Gastrocnemius medialis (tissue), 4 donors: ENCODE data around the gene WIPF3.

Experiments used
- CTCF ChIP-seq, 5 experiments: fragments of 450-650 bp in 3 of 5; fragments of 200-600 bp in 2 of 5; sonication (generic) in 2 of 5; IDR thresholded peaks in 4 of 5; conservative IDR thresholded peaks in 1 of 5; 1 replicate in 4 of 5; 2 replicates in 1 of 5; pipeline ENCODE4 v1.5.1; 2016 to 2019; ENCODE audit warnings: antibody characterized with exemption in 5 of 5, mild to moderate bottlenecking in 3 of 5, moderate library complexity in 3 of 5
- POLR2A ChIP-seq, 2 donors: fragments of 450-650 bp; IDR thresholded peaks; one replicate each; pipeline ENCODE4 v1.6.1; 2017; ENCODE audit warnings: antibody characterized with exemption in 2 of 2, mild to moderate bottlenecking in 2 of 2, moderate library complexity in 2 of 2

DNA sequence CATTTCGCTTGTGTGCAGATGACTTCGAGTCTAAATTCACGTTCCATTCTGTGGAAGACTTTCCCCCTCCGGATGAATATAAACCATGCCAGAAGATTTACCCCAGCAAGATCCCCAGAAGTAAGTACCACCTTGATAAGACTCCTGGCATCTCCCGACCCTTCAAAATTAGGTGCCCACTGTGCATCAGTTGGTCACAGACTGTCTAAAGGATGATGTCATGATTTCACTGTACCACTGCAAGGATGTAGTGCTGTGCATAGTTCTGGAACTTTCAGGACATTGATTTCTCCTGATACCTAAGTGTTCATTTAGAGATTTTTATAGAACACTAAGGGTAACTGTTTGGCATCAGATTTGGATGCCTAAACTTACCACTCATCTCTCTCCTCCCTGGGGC, 83.0 kb downstream of the WIPF3 start:
- TF ChIP-seq POLR2A (IDR thresholded peaks at IDR 0.05) = no peak
- TF ChIP-seq CTCF (IDR thresholded peaks at IDR 0.05 in 4 of 5, conservative IDR thresholded peaks at IDR 0.05 in 1 of 5) = no peak
